Measurements from ENCODE around the gene CRADD.

CRADD gene

GRCh38 chr12:93704625-93705024 lies 27.4 kb downstream of the CRADD start:
- TF ChIP-seq CTCF (IDR thresholded peaks at IDR 0.05; ENCODE audit: insufficient read depth, missing control alignments), result no peak
- DNase-seq (ENCODE audit: insufficient read length, low spot score), result no peak
- no peak for FAIRE-seq

GRCh38 chr12:93705237-93705636 lies 28.1 kb downstream of the CRADD start:
- TF ChIP-seq CTCF (IDR thresholded peaks at IDR 0.05; ENCODE audit: insufficient read depth, missing control alignments), result no peak
- no peak for FAIRE-seq
- DNase-seq (ENCODE audit: insufficient read length, low spot score), result no peak

- TF ChIP-seq CTCF (IDR thresholded peaks at IDR 0.05; ENCODE audit: insufficient read depth, missing control alignments), result no peak
- FAIRE-seq (no peak), DNase-seq (ENCODE audit: insufficient read length, low spot score) (no peak)
Measured at GRCh38 chr12:93706387-93706786, 29.2 kb downstream of the CRADD start.

GRCh38 chr12:93706824-93707223 lies 29.6 kb downstream of the CRADD start:
- no peak for TF ChIP-seq CTCF (IDR thresholded peaks at IDR 0.05; ENCODE audit: insufficient read depth, missing control alignments)
- no peak for DNase-seq (ENCODE audit: insufficient read length, low spot score)
- FAIRE-seq, result no peak

GRCh38 chr12:93707836-93708235 lies 30.7 kb downstream of the CRADD start:
- DNase-seq (ENCODE audit: insufficient read length, low spot score) (no peak), FAIRE-seq (no peak)
- TF ChIP-seq CTCF (IDR thresholded peaks at IDR 0.05; ENCODE audit: insufficient read depth, missing control alignments), result no peak

- no peak for DNase-seq (ENCODE audit: insufficient read length, low spot score)
- TF ChIP-seq CTCF (IDR thresholded peaks at IDR 0.05; ENCODE audit: insufficient read depth, missing control alignments), result no peak
- FAIRE-seq, result no peak
Measured at GRCh38 chr12:93708952-93709351, 31.8 kb downstream of the CRADD start.

GRCh38 chr12:93709386-93709785 lies 32.2 kb downstream of the CRADD start:
- FAIRE-seq (no peak), DNase-seq (ENCODE audit: insufficient read length, low spot score) (no peak)
- TF ChIP-seq CTCF (IDR thresholded peaks at IDR 0.05; ENCODE audit: insufficient read depth, missing control alignments), result no peak
